Gastrocnemius medialis (tissue), 4 donors: ENCODE results near the gene HPCAL1. TPM values are rescaled to one million over a fixed set of nuclear protein-coding genes. Genes with fewer than 3 reads are reported as not detected.
"Not testable (repeated sequence)": the region's sequence is repeated elsewhere in the genome, so short reads cannot be mapped to it uniquely, and the experiment has no call there.

Experiments
- ATAC-seq, 2 donors: fragments of 150-250 bp; one replicate each; pipeline ENCODE4 v1.9.1; 2016
- DNase-seq, 2 donors: peaks; one replicate each; pipeline ENCODE4 v3.0.0-alpha.2; 2019
- H3K27ac ChIP-seq, 4 donors: fragments of 200-600 bp; sonication (generic); 1 replicate in 1 of 4; 2 replicates in 3 of 4; pipeline ENCODE4 v1.5.1; 2016 to 2018; ENCODE audit warnings: mild to moderate bottlenecking in 2 of 4, moderate library complexity in 1 of 4
- H3K27me3 ChIP-seq, 3 donors: fragments of 200-600 bp; sonication (generic) in 2 of 3; 1 replicate in 1 of 3; 2 replicates in 2 of 3; pipeline versions ENCODE4 v1.5.1 to v1.6.0; 2016 to 2019; ENCODE audit warnings: mild to moderate bottlenecking in 1 of 3, moderate library complexity in 1 of 3
- H3K36me3 ChIP-seq, 2 donors: fragments of 200-600 bp; sonication (generic) in 1 of 2; one replicate each; pipeline ENCODE4 v1.5.1; 2017 to 2018
- H3K4me1 ChIP-seq, 2 donors: fragments of 200-600 bp; sonication (generic) in 1 of 2; one replicate each; pipeline ENCODE4 v1.5.1; 2016 to 2017; ENCODE audit warnings: mild to moderate bottlenecking in 2 of 2
- H3K4me3 ChIP-seq, 4 donors: fragments of 200-600 bp; sonication (generic) in 3 of 4; 1 replicate in 1 of 4; 2 replicates in 3 of 4; pipeline ENCODE4 v1.5.1; 2016 to 2019; ENCODE audit warnings: mild to moderate bottlenecking in 2 of 4
- H3K9me3 ChIP-seq, 3 donors: fragments of 200-600 bp; sonication (generic) in 2 of 3; 1 replicate in 1 of 3; 2 replicates in 2 of 3; pipeline ENCODE4 v1.5.1; 2016 to 2019
- CTCF ChIP-seq, 5 experiments: fragments of 450-650 bp in 3 of 5; fragments of 200-600 bp in 2 of 5; sonication (generic) in 2 of 5; IDR thresholded peaks in 4 of 5; conservative IDR thresholded peaks in 1 of 5; 1 replicate in 4 of 5; 2 replicates in 1 of 5; pipeline ENCODE4 v1.5.1; 2016 to 2019; ENCODE audit warnings: antibody characterized with exemption in 5 of 5, mild to moderate bottlenecking in 3 of 5, moderate library complexity in 3 of 5
- POLR2A ChIP-seq, 2 donors: fragments of 450-650 bp; IDR thresholded peaks; one replicate each; pipeline ENCODE4 v1.6.1; 2017; ENCODE audit warnings: antibody characterized with exemption in 2 of 2, mild to moderate bottlenecking in 2 of 2, moderate library complexity in 2 of 2
- in situ Hi-C, 4 donors: fragments of 200-750 bp; cut with MboI; loops; one replicate each; pipeline versions ENCODE4 v1.15.0 to v1.8.0; 2017; ENCODE audit warnings: low sequenced_read_pairs in 4 of 4
- intact Hi-C: fragments of 100-400 bp; cut with DNase I; formaldehyde crosslinking; loops from one replicate; pipeline ENCODE4 v1.15.1; 2023; ENCODE audit warnings: low total_unique reads
- total RNA-seq, 4 donors: library from RNA; depleted of rRNA; stranded (reverse); fragments of >200 nt; gene quantifications; one replicate each; pipeline versions ENCODE4 v1.1.0 to v1.2.3, GENCODE V29; 2016

The HPCAL1 gene
- total RNA-seq, 4 donors from 2014 or later: 29.0 to 45.5 (median 34.5) TPM

- Histone ChIP-seq H3K36me3 (peaks cover 0 to 56% of the 10 kb centered on the region in 2 donors), H3K4me3 (no peak overlapping the region), H3K9me3 (no peaks in the 10 kb centered on the region), H3K4me1 (peaks cover 26 to 31% of the 10 kb centered on the region in 2 donors), H3K27ac (peak overlapping the region in 1 of 4 donors; percentile 21), H3K27me3 (no peaks in the 10 kb centered on the region)
- in situ Hi-C loops: no loop called here
- no peak for TF ChIP-seq POLR2A (IDR thresholded peaks at IDR 0.05)
- TF ChIP-seq CTCF (IDR thresholded peaks at IDR 0.05 in 4 of 5, conservative IDR thresholded peaks at IDR 0.05 in 1 of 5): no peak
- ATAC-seq (no peak), DNase-seq (no peak)
- intact Hi-C loops: loop anchor here (10.0 kb wide), 1 partner anchor 487 kb away; the partner anchor contains the start of gene GRHL1
These were observed 139.2 kb downstream of the HPCAL1 start for GRCh38 chr2:10441948-10442347.

- H3K27ac ChIP-seq, in situ Hi-C loops, H3K9me3 ChIP-seq, H3K4me3 ChIP-seq, H3K27me3 ChIP-seq, ATAC-seq, DNase-seq: not testable (repeated sequence)
- intact Hi-C loops: loop anchor here (10.0 kb wide), 1 partner anchor 488 kb away; the partner anchor contains the start of gene GRHL1
- Histone ChIP-seq H3K36me3 (peaks cover 0 to 56% of the 10 kb centered on the region in 2 donors), H3K4me1 (peaks cover 30 to 32% of the 10 kb centered on the region in 2 donors)
These were observed 139.9 kb downstream of the HPCAL1 start for GRCh38 chr2:10442469-10443126.

- intact Hi-C loops (loop anchor here (10.0 kb wide), 1 partner anchor 490 kb away; the partner anchor contains the start of gene GRHL1), in situ Hi-C loops (no loop called here)
- peaks cover 32% of the 10 kb centered on the region in 2 donors for H3K4me1 ChIP-seq
- no peak for TF ChIP-seq POLR2A (IDR thresholded peaks at IDR 0.05)
- TF ChIP-seq CTCF (IDR thresholded peaks at IDR 0.05 in 4 of 5, conservative IDR thresholded peaks at IDR 0.05 in 1 of 5): no peak
- ATAC-seq (no peak), DNase-seq (no peak)
- no peaks in the 10 kb centered on the region for H3K9me3 ChIP-seq
- H3K36me3 ChIP-seq: peaks cover 0 to 54% of the 10 kb centered on the region in 2 donors
- H3K27ac ChIP-seq: no peak overlapping the region
- H3K4me3 ChIP-seq: no peak overlapping the region
- H3K27me3 ChIP-seq: no peaks in the 10 kb centered on the region
These were observed 141.8 kb downstream of the HPCAL1 start for GRCh38 chr2:10444463-10444862.

GRCh38 chr2:10446631-10447030 is 143.9 kb downstream of the HPCAL1 start:
- no peak for DNase-seq

More at GRCh38 chr2:10446631-10447030, 143.9 kb downstream of the HPCAL1 start:
- no peak for ATAC-seq
- no peaks in the 10 kb centered on the region for H3K27me3 ChIP-seq
- peak overlapping the region; percentile 84 to 98 (median 95) for H3K27ac ChIP-seq
- H3K36me3 ChIP-seq: peaks cover 0 to 32% of the 10 kb centered on the region in 2 donors
- H3K9me3 ChIP-seq: no peaks in the 10 kb centered on the region
- TF ChIP-seq CTCF (IDR thresholded peaks at IDR 0.05 in 4 of 5, conservative IDR thresholded peaks at IDR 0.05 in 1 of 5): no peak
- peaks cover 32 to 33% of the 10 kb centered on the region in 2 donors for H3K4me1 ChIP-seq
- intact Hi-C loops (loop anchor here (10.0 kb wide), 1 partner anchor 492 kb away; the partner anchor contains the start of gene GRHL1), in situ Hi-C loops (no loop called here)
- peak overlapping the region; percentile 67 to 76 (median 69) for H3K4me3 ChIP-seq
